IPS-18a (cell line): ENCODE results near the gene PLCB3.

Experiments used
- H3K27ac ChIP-seq: one replicate; pipeline ENCODE4 v1.5.1; 2013; ENCODE audit warnings: low read length
- H3K27me3 ChIP-seq: one replicate; pipeline ENCODE4 v1.6.1; 2013; ENCODE audit warnings: mild to moderate bottlenecking, low read length; ENCODE audit not compliant: control insufficient read depth, insufficient read depth
- H3K36me3 ChIP-seq: one replicate; pipeline ENCODE4 v1.6.1; 2013; ENCODE audit warnings: low read depth, low read length; ENCODE audit not compliant: control insufficient read depth
- H3K4me1 ChIP-seq: one replicate; pipeline ENCODE4 v1.6.1; 2013; ENCODE audit warnings: low read depth, low read length; ENCODE audit not compliant: control insufficient read depth
- H3K4me3 ChIP-seq: one replicate; pipeline ENCODE4 v1.5.1; 2013; ENCODE audit warnings: low read length
- H3K9ac ChIP-seq: one replicate; pipeline ENCODE4 v1.6.1; 2013; ENCODE audit warnings: mild to moderate bottlenecking, low read length, moderate library complexity
- H3K9me3 ChIP-seq: one replicate; pipeline ENCODE4 v1.6.1; 2013; ENCODE audit warnings: low read depth, low read length; ENCODE audit not compliant: control insufficient read depth

PLCB3 gene

DNA sequence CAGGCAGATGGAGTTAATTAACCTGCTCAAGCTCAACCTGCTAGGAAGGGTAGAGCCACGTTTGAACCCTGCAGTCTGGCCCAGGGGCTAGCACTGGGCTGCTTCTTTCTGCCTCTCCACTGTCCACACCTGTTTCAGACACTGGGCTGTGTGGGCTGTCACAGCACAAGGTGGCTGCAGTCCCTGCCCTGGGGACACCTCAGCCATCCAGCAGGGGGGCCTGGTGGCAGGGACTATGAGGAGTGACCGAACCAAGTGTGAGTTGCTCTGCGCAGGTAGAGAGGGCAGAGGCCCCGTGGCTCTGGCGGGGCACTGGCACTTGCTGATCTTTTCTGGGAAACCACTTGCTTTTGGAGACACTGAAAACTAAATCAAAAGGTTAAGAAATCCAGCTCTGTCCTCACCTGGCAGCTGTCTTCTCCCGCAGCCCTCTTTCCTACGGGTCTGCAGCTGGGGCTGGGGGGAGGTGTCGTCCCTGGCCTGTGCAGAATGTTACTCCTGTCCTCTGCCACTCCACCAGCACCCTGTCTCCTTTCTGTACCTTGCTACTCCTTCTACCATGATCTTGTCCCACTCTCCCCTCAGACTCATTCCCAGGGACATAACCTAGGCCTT is 27.4 kb downstream of the PLCB3 start:
- Histone ChIP-seq H3K4me1 (no peaks in the 10 kb centered on the region), H3K36me3 (peaks cover 3% of the 10 kb centered on the region), H3K4me3 (no peak overlapping the region), H3K9me3 (no peaks in the 10 kb centered on the region), H3K27me3 (no peaks in the 10 kb centered on the region), H3K27ac (no peak overlapping the region), H3K9ac (no peak overlapping the region)

- Histone ChIP-seq H3K4me3 (no peak overlapping the region), H3K9ac (no peak overlapping the region), H3K9me3 (no peaks in the 10 kb centered on the region), H3K4me1 (peaks cover 3% of the 10 kb centered on the region), H3K27ac (no peak overlapping the region), H3K27me3 (no peaks in the 10 kb centered on the region), H3K36me3 (no peaks in the 10 kb centered on the region)
Measured at GRCh38 chr11:64281957-64282770, 30.8 kb downstream of the PLCB3 start.

GRCh38 chr11:64283092-64283491 is 31.8 kb downstream of the PLCB3 start:
- H3K4me3 ChIP-seq: no peak overlapping the region
- no peaks in the 10 kb centered on the region for H3K27me3 ChIP-seq
- no peaks in the 10 kb centered on the region for H3K9me3 ChIP-seq
- H3K9ac ChIP-seq: no peak overlapping the region
- peaks cover 3% of the 10 kb centered on the region for H3K4me1 ChIP-seq
- no peak overlapping the region for H3K27ac ChIP-seq
- no peaks in the 10 kb centered on the region for H3K36me3 ChIP-seq

DNA sequence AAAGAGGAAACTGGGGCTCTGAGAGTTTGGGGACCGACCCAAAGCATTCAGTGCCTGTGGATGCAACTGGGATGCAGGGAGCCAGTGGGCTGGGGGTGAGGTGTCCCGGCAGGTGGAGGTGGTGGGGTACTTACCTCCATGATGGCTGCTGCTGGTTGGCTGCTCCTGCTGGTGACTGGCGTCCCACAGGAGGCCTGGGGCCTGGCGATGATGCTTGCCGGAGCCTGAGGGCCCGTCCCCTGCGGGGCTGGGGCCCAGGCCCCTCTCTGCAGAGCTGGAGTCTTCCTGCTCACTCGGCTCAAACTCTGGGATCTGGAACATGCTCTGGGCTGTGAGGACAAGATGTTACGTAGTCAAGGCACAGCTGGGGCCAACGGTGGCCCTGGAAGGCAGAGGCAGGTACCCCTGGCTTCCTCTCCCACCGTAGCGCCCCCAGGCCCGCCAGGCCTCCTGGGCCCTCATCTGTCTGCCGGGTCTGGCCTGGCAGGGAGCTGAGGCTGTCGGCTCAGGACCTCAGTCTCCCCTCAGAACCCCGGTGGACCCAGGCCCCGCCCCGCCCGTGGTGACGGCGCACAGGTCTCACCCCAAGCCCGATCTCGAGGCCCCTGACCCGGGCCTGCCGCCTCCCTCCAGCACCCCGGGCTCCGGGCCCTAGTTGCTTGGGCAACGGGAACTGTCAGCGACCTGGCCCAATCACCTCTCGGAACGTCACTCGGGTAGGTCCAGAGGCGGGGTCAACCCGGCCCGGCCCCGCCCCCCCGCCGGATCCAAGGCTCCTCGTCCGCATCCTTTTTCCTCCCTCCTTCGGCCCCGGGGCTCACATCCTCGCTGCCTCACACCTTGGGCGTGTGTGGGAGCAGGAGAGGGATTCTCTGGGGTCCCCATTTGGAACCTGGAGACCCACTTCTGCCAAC is 33.0 kb downstream of the PLCB3 start, which contains the start of gene BAD:
TSS of gene BAD (minus strand) at position 618 of the 914 bp plus-strand sequence. CDS start at position 321, 297 bp downstream.
- peak within 1 kb of the TSS; percentile 85 for H3K4me3 ChIP-seq
- peak within 1 kb of the TSS; percentile 67 for H3K9ac ChIP-seq
- H3K4me1 ChIP-seq: peaks cover 3% of the 10 kb centered on the region
- H3K27me3 ChIP-seq: peaks cover 4% of the 10 kb centered on the region
- H3K36me3 ChIP-seq: no peaks in the 10 kb centered on the region
- H3K27ac ChIP-seq: no peak within 1 kb of the TSS
- no peaks in the 10 kb centered on the region for H3K9me3 ChIP-seq

- H3K4me1 ChIP-seq: peaks cover 3% of the 10 kb centered on the region
- H3K27ac ChIP-seq: no peak within 1 kb of the TSS
- H3K4me3 ChIP-seq: peak within 1 kb of the TSS; percentile 85
- H3K9ac ChIP-seq: peak within 1 kb of the TSS; percentile 67
- no peaks in the 10 kb centered on the region for H3K9me3 ChIP-seq
- H3K36me3 ChIP-seq: no peaks in the 10 kb centered on the region
- H3K27me3 ChIP-seq: peaks cover 13% of the 10 kb centered on the region
Measured at GRCh38 chr11:64284962-64285884, 33.9 kb downstream of the PLCB3 start, which contains the start of gene GPR137. TSS of gene GPR137 (plus strand) at chr11:64285848. CDS start at chr11:64286525, 677 bp downstream.

- no peaks in the 10 kb centered on the region for H3K36me3 ChIP-seq
- peak overlapping the region; percentile 85 for H3K4me3 ChIP-seq
- H3K9ac ChIP-seq: no peak overlapping the region
- H3K27me3 ChIP-seq: peaks cover 22% of the 10 kb centered on the region
- H3K27ac ChIP-seq: no peak overlapping the region
- H3K4me1 ChIP-seq: peaks cover 3% of the 10 kb centered on the region
- H3K9me3 ChIP-seq: no peaks in the 10 kb centered on the region
Measured at GRCh38 chr11:64285885-64286800, 34.8 kb downstream of the PLCB3 start.

GRCh38 chr11:64286801-64287159 is 35.5 kb downstream of the PLCB3 start:
- no peak overlapping the region for H3K27ac ChIP-seq
- no peak overlapping the region for H3K4me3 ChIP-seq
- no peaks in the 10 kb centered on the region for H3K36me3 ChIP-seq
- H3K9me3 ChIP-seq: no peaks in the 10 kb centered on the region
- H3K9ac ChIP-seq: no peak overlapping the region
- H3K27me3 ChIP-seq: peaks cover 29% of the 10 kb centered on the region
- peaks cover 3% of the 10 kb centered on the region for H3K4me1 ChIP-seq

DNA sequence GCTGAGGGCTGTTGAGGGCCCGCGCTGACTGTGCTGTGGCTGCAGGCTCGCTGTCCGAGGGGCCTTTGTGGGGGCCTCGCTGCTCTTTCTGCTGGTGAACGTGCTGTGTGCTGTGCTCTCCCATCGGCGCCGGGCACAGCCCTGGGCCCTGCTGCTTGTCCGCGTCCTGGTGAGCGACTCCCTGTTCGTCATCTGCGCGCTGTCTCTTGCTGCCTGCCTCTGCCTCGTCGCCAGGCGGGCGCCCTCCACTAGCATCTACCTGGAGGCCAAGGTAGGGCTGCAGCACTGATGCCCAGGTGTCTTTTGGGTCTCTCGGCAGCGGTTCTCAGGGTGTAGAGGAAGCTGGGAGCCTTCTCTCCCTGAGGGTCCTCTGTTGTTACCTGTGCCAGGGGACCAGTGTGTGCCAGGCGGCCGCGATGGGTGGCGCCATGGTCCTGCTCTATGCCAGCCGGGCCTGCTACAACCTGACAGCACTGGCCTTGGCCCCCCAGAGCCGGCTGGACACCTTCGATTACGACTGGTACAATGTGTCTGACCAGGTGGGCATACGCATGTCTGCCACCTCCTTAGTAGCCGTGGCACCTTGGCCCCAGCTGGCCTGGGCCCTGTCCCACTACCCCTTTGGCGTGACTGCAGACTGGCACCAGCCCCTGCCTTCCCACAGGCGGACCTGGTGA is 36.5 kb downstream of the PLCB3 start:
- Histone ChIP-seq H3K4me3 (no peak overlapping the region), H3K27ac (no peak overlapping the region), H3K27me3 (peaks cover 39% of the 10 kb centered on the region), H3K4me1 (peaks cover 3% of the 10 kb centered on the region), H3K9me3 (no peaks in the 10 kb centered on the region), H3K36me3 (no peaks in the 10 kb centered on the region), H3K9ac (no peak overlapping the region)

DNA sequence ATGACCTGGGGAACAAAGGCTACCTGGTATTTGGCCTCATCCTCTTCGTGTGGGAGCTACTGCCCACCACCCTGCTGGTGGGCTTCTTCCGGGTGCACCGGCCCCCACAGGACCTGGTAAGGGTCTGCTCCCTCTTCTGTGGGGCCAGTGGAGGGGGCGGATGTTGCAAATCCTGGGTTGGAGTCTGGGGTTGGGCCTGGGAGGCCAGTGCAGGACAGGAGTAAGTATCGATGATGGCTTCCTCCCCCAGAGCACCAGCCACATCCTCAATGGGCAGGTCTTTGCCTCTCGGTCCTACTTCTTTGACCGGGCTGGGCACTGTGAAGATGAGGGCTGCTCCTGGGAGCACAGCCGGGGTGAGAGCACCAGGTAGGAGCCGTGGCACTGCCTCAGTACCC is 37.0 kb downstream of the PLCB3 start:
- H3K36me3 ChIP-seq: no peaks in the 10 kb centered on the region
- peaks cover 44% of the 10 kb centered on the region for H3K27me3 ChIP-seq
- peaks cover 3% of the 10 kb centered on the region for H3K4me1 ChIP-seq
- no peak overlapping the region for H3K9ac ChIP-seq
- H3K4me3 ChIP-seq: no peak overlapping the region
- no peaks in the 10 kb centered on the region for H3K9me3 ChIP-seq
- H3K27ac ChIP-seq: no peak overlapping the region
